ENCODE results near the gene ARRDC4.

ARRDC4 gene

GRCh38 chr15:98003996-98004395, 43.5 kb downstream of the ARRDC4 start:
- Histone ChIP-seq H3K79me2 (ENCODE audit: low read length) (no peaks in the 10 kb centered on the region), H2AFZ (ENCODE audit: low read length) (no peak overlapping the region), H3F3A (ENCODE audit: insufficient read depth, low read length) (no peaks in the 10 kb centered on the region), H3K9me2 (replicated peaks; ENCODE audit: insufficient read depth, low read length) (no peaks in the 10 kb centered on the region), H3K4me3 (ENCODE audit: low read length) (no peak overlapping the region), H3K27me3 (replicated peaks; ENCODE audit: insufficient read depth, low read length) (no peaks in the 10 kb centered on the region), H3K9ac (ENCODE audit: low read length) (no peak overlapping the region), H3K4me1 (ENCODE audit: low read length) (no peaks in the 10 kb centered on the region), H3K4me2 (ENCODE audit: low read depth, low read length) (no peak overlapping the region), H3K9me3 (replicated peaks; ENCODE audit: insufficient read depth, low read length) (no peaks in the 10 kb centered on the region), H4K20me1 (ENCODE audit: insufficient read depth, low read length) (no peaks in the 10 kb centered on the region), H3K27ac (ENCODE audit: low read length) (no peak overlapping the region), H3K36me3 (replicated peaks; ENCODE audit: insufficient read depth, low read length) (no peaks in the 10 kb centered on the region)
- DNase-seq: no peak
- TF ChIP-seq EZH2phosphoT487 (IDR thresholded peaks at IDR 0.05; ENCODE audit: low read length) (no peak), EZH2 (optimal IDR thresholded peaks at IDR 0.05; ENCODE audit: low read depth, low read length) (no peak)

- Histone ChIP-seq H3K36me3 (replicated peaks; ENCODE audit: insufficient read depth, low read length) (no peaks in the 10 kb centered on the region), H2AFZ (ENCODE audit: low read length) (no peak overlapping the region), H3K9me2 (replicated peaks; ENCODE audit: insufficient read depth, low read length) (no peaks in the 10 kb centered on the region), H3K9ac (ENCODE audit: low read length) (no peak overlapping the region), H3K79me2 (ENCODE audit: low read length) (no peaks in the 10 kb centered on the region), H3K9me3 (replicated peaks; ENCODE audit: insufficient read depth, low read length) (no peaks in the 10 kb centered on the region), H3K4me3 (ENCODE audit: low read length) (no peak overlapping the region), H3K4me1 (ENCODE audit: low read length) (no peaks in the 10 kb centered on the region), H3K27ac (ENCODE audit: low read length) (no peak overlapping the region), H3F3A (ENCODE audit: insufficient read depth, low read length) (no peaks in the 10 kb centered on the region), H3K27me3 (replicated peaks; ENCODE audit: insufficient read depth, low read length) (no peaks in the 10 kb centered on the region), H4K20me1 (ENCODE audit: insufficient read depth, low read length) (no peaks in the 10 kb centered on the region), H3K4me2 (ENCODE audit: low read depth, low read length) (no peak overlapping the region)
- DNase-seq: no peak
- no peak for TF ChIP-seq EZH2phosphoT487 (IDR thresholded peaks at IDR 0.05; ENCODE audit: low read length)
- TF ChIP-seq CTCF (IDR thresholded peaks at IDR 0.05; ENCODE audit: low read length): no peak
- no peak for TF ChIP-seq EZH2 (optimal IDR thresholded peaks at IDR 0.05; ENCODE audit: low read depth, low read length)
Measured at GRCh38 chr15:98005659-98006058, 45.2 kb downstream of the ARRDC4 start.

- Histone ChIP-seq H4K20me1 (ENCODE audit: insufficient read depth, low read length) (no peaks in the 10 kb centered on the region), H3K9ac (ENCODE audit: low read length) (no peak overlapping the region), H3K79me2 (ENCODE audit: low read length) (no peaks in the 10 kb centered on the region), H3F3A (ENCODE audit: insufficient read depth, low read length) (no peaks in the 10 kb centered on the region), H3K4me2 (ENCODE audit: low read depth, low read length) (no peak overlapping the region), H3K27me3 (replicated peaks; ENCODE audit: insufficient read depth, low read length) (no peaks in the 10 kb centered on the region), H3K4me3 (ENCODE audit: low read length) (no peak overlapping the region), H3K4me1 (ENCODE audit: low read length) (no peaks in the 10 kb centered on the region), H3K9me2 (replicated peaks; ENCODE audit: insufficient read depth, low read length) (no peaks in the 10 kb centered on the region), H3K36me3 (replicated peaks; ENCODE audit: insufficient read depth, low read length) (no peaks in the 10 kb centered on the region), H3K9me3 (replicated peaks; ENCODE audit: insufficient read depth, low read length) (no peaks in the 10 kb centered on the region), H3K27ac (ENCODE audit: low read length) (no peak overlapping the region), H2AFZ (ENCODE audit: low read length) (no peak overlapping the region)
- TF ChIP-seq EZH2phosphoT487 (IDR thresholded peaks at IDR 0.05; ENCODE audit: low read length) (no peak), CTCF (IDR thresholded peaks at IDR 0.05; ENCODE audit: low read length) (no peak), EZH2 (optimal IDR thresholded peaks at IDR 0.05; ENCODE audit: low read depth, low read length) (no peak)
- no peak for DNase-seq
Measured at GRCh38 chr15:98009169-98009568, 48.7 kb downstream of the ARRDC4 start.

- no peak overlapping the region for H3K4me2 ChIP-seq (ENCODE audit: low read depth, low read length)
- no peaks in the 10 kb centered on the region for H3K27me3 ChIP-seq (replicated peaks; ENCODE audit: insufficient read depth, low read length)
- no peaks in the 10 kb centered on the region for H3K4me1 ChIP-seq (ENCODE audit: low read length)
- no peak overlapping the region for H3K27ac ChIP-seq (ENCODE audit: low read length)
- no peaks in the 10 kb centered on the region for H3K9me2 ChIP-seq (replicated peaks; ENCODE audit: insufficient read depth, low read length)
- no peak overlapping the region for H3K4me3 ChIP-seq (ENCODE audit: low read length)
- no peaks in the 10 kb centered on the region for H4K20me1 ChIP-seq (ENCODE audit: insufficient read depth, low read length)
- H2AFZ ChIP-seq (ENCODE audit: low read length): no peak overlapping the region
- no peak for TF ChIP-seq EZH2phosphoT487 (IDR thresholded peaks at IDR 0.05; ENCODE audit: low read length)
- no peak for TF ChIP-seq CTCF (IDR thresholded peaks at IDR 0.05; ENCODE audit: low read length)
- no peak overlapping the region for H3K9ac ChIP-seq (ENCODE audit: low read length)
- no peaks in the 10 kb centered on the region for H3F3A ChIP-seq (ENCODE audit: insufficient read depth, low read length)
- H3K9me3 ChIP-seq (replicated peaks; ENCODE audit: insufficient read depth, low read length): no peaks in the 10 kb centered on the region
- H3K36me3 ChIP-seq (replicated peaks; ENCODE audit: insufficient read depth, low read length): no peaks in the 10 kb centered on the region
- H3K79me2 ChIP-seq (ENCODE audit: low read length): no peaks in the 10 kb centered on the region
- DNase-seq: no peak
Measured at GRCh38 chr15:98009971-98010370, 49.5 kb downstream of the ARRDC4 start.
